H1 (cell line): ENCODE results near the gene TRDMT1. TPM values are rescaled to one million over a fixed set of nuclear protein-coding genes. Genes with fewer than 3 reads are reported as not detected.

Experiments
- CTCF ChIA-PET: fragments of 300-600 bp; sonication (Branson Sonifier 250); formaldehyde crosslinking; loops from one replicate; lab custom pipeline; 2021; ENCODE audit not compliant: partially characterized antibody; lab: Charles Lee
- POLR2A ChIA-PET: fragments of 300-600 bp; sonication (Branson Sonifier 250); formaldehyde crosslinking; loops from one replicate; lab custom pipeline; 2021; ENCODE audit warnings: inconsistent platforms; ENCODE audit not compliant: partially characterized antibody; lab: Charles Lee
- DNase-seq, 2 experiments: peaks; one replicate each; pipeline versions ENCODE4 v3.0.0 to v3.0.0-alpha.2; 2010 to 2022; ENCODE audit warnings: low spot score in 2 of 2, low read depth in 1 of 2, mixed read lengths in 1 of 2
- FAIRE-seq: peaks from 2 replicates; lab custom pipeline; 2011; peaks lifted over from hg19 to GRCh38; lab: Jason Lieb, UNC
- H2AFZ ChIP-seq: 2 replicates; pipeline ENCODE4 v1.8.1; 2012; ENCODE audit warnings: low read length, inconsistent platforms
- H2AK5ac ChIP-seq: 2 replicates; pipeline ENCODE4 v1.6.1; 2013; ENCODE audit warnings: low read depth, low read length
- H2BK120ac ChIP-seq: replicated peaks from 2 replicates; pipeline ENCODE3; 2013; ENCODE audit warnings: low read depth, low read length, inconsistent platforms
- H2BK12ac ChIP-seq: 2 replicates; pipeline ENCODE4 v1.6.1; 2013; ENCODE audit warnings: low read depth, low read length
- H2BK15ac ChIP-seq: 2 replicates; pipeline ENCODE4 v1.6.1; 2013; ENCODE audit warnings: low read length
- H2BK20ac ChIP-seq: 2 replicates; pipeline ENCODE4 v1.6.1; 2013; ENCODE audit warnings: low read length
- H2BK5ac ChIP-seq: 2 replicates; pipeline ENCODE4 v1.6.1; 2013; ENCODE audit warnings: low read depth, low read length
- H3K14ac ChIP-seq: 2 replicates; pipeline ENCODE4 v1.6.1; 2013; ENCODE audit warnings: inconsistent platforms; ENCODE audit not compliant: insufficient read length
- H3K18ac ChIP-seq: 2 replicates; pipeline ENCODE4 v1.6.1; 2013; ENCODE audit warnings: low read length; ENCODE audit errors: extremely low read depth
- H3K23ac ChIP-seq: 2 replicates; pipeline ENCODE4 v1.6.1; 2013; ENCODE audit warnings: inconsistent platforms; ENCODE audit not compliant: insufficient read length
- H3K23me2 ChIP-seq: 2 replicates; pipeline ENCODE4 v1.6.1; 2013; ENCODE audit warnings: low read depth, low read length
- H3K27ac ChIP-seq: 2 replicates; pipeline ENCODE4 v1.6.1; 2011; ENCODE audit warnings: low read depth, low read length, inconsistent platforms
- H3K27me3 ChIP-seq, 4 experiments: replicated peaks in 1 of 4; 1 replicate in 1 of 4; 2 replicates in 3 of 4; pipeline versions ENCODE4 v1.6.1 to v1.8.1; 2011 to 2013; ENCODE audit warnings: low read length in 3 of 4, mild to moderate bottlenecking in 3 of 4, inconsistent platforms in 2 of 4, mixed read lengths in 2 of 4, moderate library complexity in 1 of 4; ENCODE audit not compliant: control insufficient read depth in 3 of 4, insufficient read depth in 3 of 4; ENCODE audit errors: extremely low read depth in 1 of 4
- H3K36me3 ChIP-seq, 4 experiments: 2 replicates each; pipeline versions ENCODE4 v1.6.1 to v1.8.1; 2011 to 2013; ENCODE audit warnings: mild to moderate bottlenecking in 4 of 4, low read length in 3 of 4, moderate library complexity in 2 of 4, control low read depth in 1 of 4, inconsistent platforms in 1 of 4; ENCODE audit not compliant: insufficient read depth in 4 of 4, control insufficient read depth in 2 of 4
- H3K4ac ChIP-seq: replicated peaks from 2 replicates; pipeline ENCODE3; 2013; ENCODE audit warnings: low read length, low read depth, mixed read lengths, inconsistent platforms; ENCODE audit not compliant: insufficient read length
- H3K4me1 ChIP-seq, 4 experiments: replicated peaks in 1 of 4; 1 replicate in 1 of 4; 2 replicates in 3 of 4; pipeline versions ENCODE4 v1.6.1 to v1.8.1; 2011 to 2013; ENCODE audit warnings: low read length in 3 of 4, inconsistent platforms in 2 of 4, mixed read lengths in 1 of 4; ENCODE audit not compliant: insufficient read depth in 4 of 4, control insufficient read depth in 3 of 4
- H3K4me2 ChIP-seq, 2 experiments: 2 replicates each; pipeline versions ENCODE4 v1.6.1 to v1.8.1; 2011 to 2013; ENCODE audit warnings: low read depth in 2 of 2, low read length in 2 of 2, control low read depth in 1 of 2, inconsistent platforms in 1 of 2, mild to moderate bottlenecking in 1 of 2; ENCODE audit not compliant: insufficient read depth in 1 of 2
- H3K4me3 ChIP-seq, 4 experiments: fragments of 200-600, 300-600 bp in 1 of 4; sonication (generic), shearing (Covaris generic), sonication (Bioruptor Twin) in 1 of 4; 2 replicates each; pipeline versions ENCODE4 v1.5.1 to v1.8.1; 2011 to 2016; ENCODE audit warnings: low read length in 4 of 4, low read depth in 3 of 4, control low read depth in 2 of 4, inconsistent platforms in 2 of 4, mild to moderate bottlenecking in 2 of 4, mixed read lengths in 1 of 4, moderate library complexity in 1 of 4; ENCODE audit not compliant: insufficient read depth in 2 of 4; ENCODE audit errors: extremely low read depth in 1 of 4
- H3K56ac ChIP-seq: replicated peaks from 2 replicates; pipeline ENCODE3; 2013; ENCODE audit warnings: low read depth, mild to moderate bottlenecking, mixed read lengths, low read length, inconsistent platforms; ENCODE audit not compliant: insufficient read length
- H3K79me1 ChIP-seq: 2 replicates; pipeline ENCODE4 v1.6.1; 2013; ENCODE audit warnings: low read depth, low read length, control low read depth
- H3K79me2 ChIP-seq, 2 experiments: 2 replicates each; pipeline versions ENCODE4 v1.6.1 to v1.8.1; 2012 to 2013; ENCODE audit warnings: low read length in 2 of 2, mild to moderate bottlenecking in 2 of 2, inconsistent platforms in 1 of 2; ENCODE audit not compliant: insufficient read depth in 2 of 2, control insufficient read depth in 1 of 2
- H3K9ac ChIP-seq, 4 experiments: replicated peaks in 1 of 4; 1 replicate in 1 of 4; 2 replicates in 3 of 4; pipeline versions ENCODE4 v1.6.1 to v1.8.1; 2011 to 2013; ENCODE audit warnings: low read depth in 3 of 4, low read length in 3 of 4, control low read depth in 2 of 4, mild to moderate bottlenecking in 2 of 4, moderate library complexity in 2 of 4, inconsistent platforms in 1 of 4; ENCODE audit errors: extremely low read depth in 1 of 4
- H3K9me3 ChIP-seq, 2 experiments: 2 replicates each; pipeline versions ENCODE4 v1.6.1 to v1.8.1; 2012 to 2013; ENCODE audit warnings: mild to moderate bottlenecking in 2 of 2, moderate library complexity in 2 of 2, control low read depth in 1 of 2, inconsistent platforms in 1 of 2, low read depth in 1 of 2, low read length in 1 of 2, mixed read lengths in 1 of 2; ENCODE audit not compliant: insufficient read depth in 2 of 2
- H4K20me1 ChIP-seq, 2 experiments: replicated peaks in 1 of 2; 2 replicates each; pipeline versions ENCODE3 to v1.8.1; 2011 to 2013; ENCODE audit warnings: inconsistent platforms in 2 of 2, low read length in 2 of 2, mild to moderate bottlenecking in 1 of 2; ENCODE audit not compliant: insufficient read depth in 2 of 2, control insufficient read depth in 1 of 2
- H4K5ac ChIP-seq: 2 replicates; pipeline ENCODE4 v1.6.1; 2013; ENCODE audit warnings: low read length, low read depth, mixed read lengths, inconsistent platforms; ENCODE audit not compliant: insufficient read length
- H4K8ac ChIP-seq: 2 replicates; pipeline ENCODE4 v1.8.0; 2013; ENCODE audit warnings: mild to moderate bottlenecking, moderate library complexity, low read length, inconsistent platforms; ENCODE audit not compliant: insufficient read depth; ENCODE audit errors: extremely low read depth
- H4K91ac ChIP-seq: replicated peaks from 2 replicates; pipeline ENCODE3; 2013; ENCODE audit warnings: low read length, mixed read lengths, inconsistent platforms; ENCODE audit not compliant: insufficient read length
- BCL11A ChIP-seq, 2 experiments: IDR thresholded peaks; one replicate each; pipeline ENCODE4 v1.6.1; 2011; ENCODE audit warnings: low read depth in 2 of 2, low read length in 2 of 2, mild to moderate bottlenecking in 2 of 2
- BRCA1 ChIP-seq: IDR thresholded peaks from 2 replicates; pipeline ENCODE4 v1.6.1; 2012; ENCODE audit warnings: low read depth, low read length, improper control_type of control experiment
- CEBPB ChIP-seq: IDR thresholded peaks from 2 replicates; pipeline ENCODE4 v1.6.1; 2012; ENCODE audit warnings: low read depth, low read length
- CREB1 ChIP-seq: IDR thresholded peaks from 2 replicates; pipeline ENCODE4 v1.6.1; 2012; ENCODE audit warnings: inconsistent platforms
- EGR1 ChIP-seq: IDR thresholded peaks from 2 replicates; pipeline ENCODE4 v1.6.1; 2011; ENCODE audit warnings: low read depth, low read length, borderline replicate concordance
- EP300 ChIP-seq, 2 experiments: IDR thresholded peaks; 1 replicate in 1 of 2; 2 replicates in 1 of 2; pipeline ENCODE4 v1.6.1; 2011 to 2012; ENCODE audit warnings: low read depth in 2 of 2, low read length in 2 of 2, mild to moderate bottlenecking in 2 of 2, borderline replicate concordance in 1 of 2, inconsistent platforms in 1 of 2, moderate library complexity in 1 of 2
- GTF2F1 ChIP-seq: IDR thresholded peaks from 2 replicates; pipeline ENCODE4 v1.6.1; 2012; ENCODE audit warnings: low read depth, low read length, improper control_type of control experiment, borderline replicate concordance
- JUND ChIP-seq: IDR thresholded peaks from 2 replicates; pipeline ENCODE4 v1.6.1; 2011; ENCODE audit warnings: mild to moderate bottlenecking, improper control_type of control experiment, low read length
- MAFK ChIP-seq: IDR thresholded peaks from 2 replicates; pipeline ENCODE4 v1.6.1; 2012; ENCODE audit warnings: low read depth, mild to moderate bottlenecking, improper control_type of control experiment, low read length
- NANOG ChIP-seq: IDR thresholded peaks from 2 replicates; pipeline ENCODE4 v1.6.1; 2011; ENCODE audit warnings: low read length, low read depth, mild to moderate bottlenecking, inconsistent platforms; ENCODE audit not compliant: insufficient read depth, poor library complexity, severe bottlenecking
- RBBP5 ChIP-seq: IDR thresholded peaks from 2 replicates; pipeline ENCODE4 v1.7.1; 2012; ENCODE audit warnings: low read depth, mild to moderate bottlenecking, inconsistent platforms, low read length, moderate library complexity, borderline replicate concordance
- RFX5 ChIP-seq: IDR thresholded peaks from 2 replicates; pipeline ENCODE4 v1.6.1; 2011; ENCODE audit warnings: low read depth, low read length, improper control_type of control experiment, borderline replicate concordance
- SAP30 ChIP-seq: fragments of 300-600 bp; sonication (generic); IDR thresholded peaks from 2 replicates; pipeline ENCODE4 v1.7.1; 2012; ENCODE audit warnings: low read length, moderate library complexity, mild to moderate bottlenecking, inconsistent platforms; ENCODE audit not compliant: insufficient read depth, insufficient replicate concordance
- SIN3A ChIP-seq, 2 experiments: IDR thresholded peaks in 1 of 2; conservative IDR thresholded peaks in 1 of 2; 2 replicates each; pipeline ENCODE4 v1.6.1; 2011 to 2012; ENCODE audit warnings: low read length in 2 of 2, improper control_type of control experiment in 1 of 2, low read depth in 1 of 2, mild to moderate bottlenecking in 1 of 2
- SRF ChIP-seq: IDR thresholded peaks from 2 replicates; pipeline ENCODE4 v1.6.1; 2011; ENCODE audit warnings: mild to moderate bottlenecking, low read depth, low read length, moderate library complexity
- WGBS, 2 experiments: shearing (Covaris generic) in 1 of 2; methylation state at CpG; one replicate each; pipeline versions ENCODE4 v1.1.6 to v1.1.7; 2013 to 2015; ENCODE audit warnings: low lambda C conversion rate in 2 of 2, mixed read lengths in 2 of 2, inconsistent platforms in 1 of 2, low coverage in 1 of 2, missing lambda C conversion rate in 1 of 2; ENCODE audit not compliant: insufficient replicate concordance in 2 of 2, insufficient coverage in 1 of 2, insufficient read length in 1 of 2; ENCODE audit errors: extremely low coverage in 1 of 2, missing lambda C conversion rate in 1 of 2; 5-methylcytosine and 5-hydroxymethylcytosine counted together
- polyA plus RNA-seq, 7 experiments: library from polyadenylated mRNA; depleted of rRNA in 3 of 7; stranded (reverse) in 5 of 7; unstranded in 2 of 7; fragments of >200 nt in 5 of 7; fragments of 200-250 nt in 2 of 7; gene quantifications; 1 replicate in 5 of 7; 2 replicates in 1 of 7; 4 replicates in 1 of 7; pipeline versions ENCODE4 v1.2.1 to v1.2.3, GENCODE V29; 2011 to 2013; ENCODE audit warnings: missing spikeins in 2 of 7, mixed read lengths in 2 of 7
- total RNA-seq: library from RNA; stranded (reverse); fragmentation: NEBNext Ultra II Directional; extraction: Animal tissue kit (Norgen Biotek cat#: 25700); gene quantifications from 2 replicates; pipeline ENCODE4 v1.2.1, GENCODE V29; 2021

Gene TRDMT1
- total and polyA plus RNA-seq, 2 of the 8 experiments (the other 6 are each of a cell fraction or from before 2014, with no cell fraction given), result 7.4 to 21.4 TPM

GRCh38 chr10:17134282-17134681 is 67.2 kb downstream of the TRDMT1 start:
- Histone ChIP-seq H2AK5ac (no peak overlapping the region), H2BK12ac (no peak overlapping the region), H4K20me1 (no peaks in the 10 kb centered on the region), H3K79me2 (no peaks in the 10 kb centered on the region), H3K36me3 (no peaks in the 10 kb centered on the region), H3K14ac (no peak overlapping the region), H4K5ac (no peak overlapping the region), H4K8ac (no peak overlapping the region), H3K4me1 (no peaks in the 10 kb centered on the region), H3K23me2 (0 out of 2 replicates have a peak, but pooled peaks cover 1% of the 10 kb centered on the region), H3K18ac (no peak overlapping the region), H2AFZ (no peak overlapping the region), H3K4me2 (no peak overlapping the region), H2BK5ac (no peak overlapping the region), H3K9ac (no peak overlapping the region), H4K91ac (no peak overlapping the region), H3K27me3 (no peaks in the 10 kb centered on the region), H3K9me3 (no peaks in the 10 kb centered on the region), H3K79me1 (no peaks in the 10 kb centered on the region), H3K23ac (no peak overlapping the region), H2BK20ac (no peak overlapping the region), H2BK15ac (no peak overlapping the region), H3K4ac (no peak overlapping the region), H2BK120ac (no peak overlapping the region), H3K27ac (no peak overlapping the region), H3K56ac (no peak overlapping the region), H3K4me3 (no peak overlapping the region)
- ChIA-PET CTCF (interaction anchor here (1.0 kb wide), 1 partner anchor 95 kb away, joined by 3 read pairs; no protein-coding TSS in a partner anchor), POLR2A (interaction anchor here (1.9 kb wide), 1 partner anchor 10 kb away, joined by 7 read pairs; no protein-coding TSS in a partner anchor)
- WGBS, 2 experiments, result 90% methylated on average over 2 of the region's 2 CpGs; no CpG with 5 or more reads in 1 of the 2 experiments
- FAIRE-seq (no peak), DNase-seq (no peak)
- TF ChIP-seq BRCA1 (no peak), CREB1 (no peak), RBBP5 (no peak), EGR1 (no peak), NANOG (no peak), SAP30 (no peak), JUND (no peak), GTF2F1 (no peak), BCL11A (IDR thresholded peaks at IDR 0.05; ENCODE audit: low read depth in 2 of 2, low read length in 2 of 2) (no peak), SRF (no peak), RFX5 (no peak), CEBPB (no peak), EP300 (IDR thresholded peaks at IDR 0.05; ENCODE audit: borderline replicate concordance in 1 of 2, low read depth in 2 of 2, low read length in 2 of 2) (no peak), SIN3A (conservative IDR thresholded peaks at IDR 0.05 in 1 of 2, IDR thresholded peaks at IDR 0.05 in 1 of 2; ENCODE audit: low read depth in 1 of 2, low read length in 2 of 2) (no peak), MAFK (no peak)
